Lower lobe of right lung (tissue), 2 donors: ENCODE data around the gene BMS1. TPM values are rescaled to one million over a fixed set of nuclear protein-coding genes. Genes with fewer than 3 reads are reported as not detected.
"Not testable (repeated sequence)": the region's sequence is repeated elsewhere in the genome, so short reads cannot be mapped to it uniquely, and the experiment has no call there.

Experiments
- ATAC-seq, 2 donors: fragments of 200-7000 bp; cut with Tn5 transposase; one replicate each; pipeline ENCODE4 v1.9.1; 2020 to 2022; ENCODE audit warnings: mild to moderate bottlenecking in 2 of 2, moderate library complexity in 2 of 2
- DNase-seq: peaks from one replicate; pipeline ENCODE4 v3.0.0-alpha.2; 2020
- H3K27ac ChIP-seq: fragments of 200-600 bp; one replicate; pipeline ENCODE4 v1.8.0; 2022
- H3K27me3 ChIP-seq: fragments of 200-600 bp; one replicate; pipeline ENCODE4 v1.8.0; 2022; ENCODE audit warnings: low read depth
- H3K36me3 ChIP-seq: fragments of 200-600 bp; one replicate; pipeline ENCODE4 v1.8.0; 2022; ENCODE audit warnings: mild to moderate bottlenecking
- H3K4me1 ChIP-seq: fragments of 200-600 bp; one replicate; pipeline ENCODE4 v1.8.0; 2022
- H3K4me3 ChIP-seq: fragments of 200-600 bp; one replicate; pipeline ENCODE4 v1.8.0; 2022; ENCODE audit warnings: mild to moderate bottlenecking
- H3K9me3 ChIP-seq: fragments of 200-600 bp; one replicate; pipeline ENCODE4 v1.8.0; 2022
- CTCF ChIP-seq: fragments of 200-600 bp; IDR thresholded peaks from one replicate; pipeline ENCODE4 v1.8.0; 2022; ENCODE audit warnings: antibody characterized with exemption, mild to moderate bottlenecking
- intact Hi-C: fragments of 100-400 bp; cut with DNase I; formaldehyde crosslinking; loops from one replicate; pipeline ENCODE4 v1.11.0; 2022
- total RNA-seq: library from RNA; stranded (reverse); fragmentation: NEBNext Ultra II Directional; extraction: Animal tissue kit (Norgen Biotek cat#: 25700); gene quantifications from one replicate; pipeline ENCODE4 v1.2.1, GENCODE V29; 2021
- donor health status: DM: no; HTN: yes; CAD: no; lungs with severe emphysema.

The BMS1 gene
- total RNA-seq, 1 donor from 2014 or later, result 12.5 TPM

GRCh38 chr10:42816912-42817311 is 34.3 kb downstream of the BMS1 start:
- TF ChIP-seq CTCF, result no peak
- ATAC-seq, result no peak
- Histone ChIP-seq H3K27me3 (no peaks in the 10 kb centered on the region), H3K9me3 (no peaks in the 10 kb centered on the region), H3K27ac (no peak overlapping the region), H3K4me1 (no peaks in the 10 kb centered on the region), H3K4me3 (no peak overlapping the region), H3K36me3 (peaks cover 69% of the 10 kb centered on the region)
- intact Hi-C loops, result no loop called here
- no peak for DNase-seq

- H3K4me3 ChIP-seq, H3K27ac ChIP-seq, ATAC-seq, H3K4me1 ChIP-seq, H3K27me3 ChIP-seq, DNase-seq, H3K9me3 ChIP-seq, intact Hi-C loops: not testable (repeated sequence)
- H3K36me3 ChIP-seq, result peaks cover 69% of the 10 kb centered on the region
These were observed 34.8 kb downstream of the BMS1 start for GRCh38 chr10:42817417-42817816.

- H3K27me3 ChIP-seq, intact Hi-C loops, H3K9me3 ChIP-seq, H3K4me1 ChIP-seq, H3K4me3 ChIP-seq, H3K27ac ChIP-seq, DNase-seq, ATAC-seq: not testable (repeated sequence)
- peaks cover 73% of the 10 kb centered on the region for H3K36me3 ChIP-seq
These were observed 44.2 kb downstream of the BMS1 start for GRCh38 chr10:42826759-42827158.

- Histone ChIP-seq H3K27ac (no peak overlapping the region), H3K9me3 (no peaks in the 10 kb centered on the region), H3K4me1 (no peaks in the 10 kb centered on the region), H3K36me3 (peaks cover 73% of the 10 kb centered on the region), H3K27me3 (no peaks in the 10 kb centered on the region), H3K4me3 (no peak overlapping the region)
- no peak for TF ChIP-seq CTCF
- ATAC-seq, result no peak
- intact Hi-C loops, result no loop called here
- DNase-seq, result no peak
These were observed 44.6 kb downstream of the BMS1 start for GRCh38 chr10:42827201-42827600.

- H3K36me3 ChIP-seq, result peaks cover 65% of the 10 kb centered on the region
- H3K9me3 ChIP-seq, H3K27me3 ChIP-seq, H3K27ac ChIP-seq, H3K4me3 ChIP-seq, intact Hi-C loops, ATAC-seq, DNase-seq, H3K4me1 ChIP-seq: not testable (repeated sequence)
These were observed 45.8 kb downstream of the BMS1 start for GRCh38 chr10:42828391-42828790.

- Histone ChIP-seq H3K27ac (no peak overlapping the region), H3K27me3 (no peaks in the 10 kb centered on the region), H3K4me1 (no peaks in the 10 kb centered on the region), H3K4me3 (no peak overlapping the region), H3K36me3 (peaks cover 48% of the 10 kb centered on the region), H3K9me3 (no peaks in the 10 kb centered on the region)
- no peak for TF ChIP-seq CTCF
- DNase-seq (no peak), ATAC-seq (peak in 1 of 2 donors; percentile 17)
- intact Hi-C loops, result no loop called here
These were observed 47.6 kb downstream of the BMS1 start for GRCh38 chr10:42830237-42830636.

- H3K27ac ChIP-seq, result no peak overlapping the region
- intact Hi-C loops, result no loop called here
- H3K9me3 ChIP-seq, result no peaks in the 10 kb centered on the region
- peaks cover 6% of the 10 kb centered on the region for H3K4me1 ChIP-seq
- no peak for ATAC-seq
- no peak for DNase-seq
- peaks cover 14% of the 10 kb centered on the region for H3K36me3 ChIP-seq
- H3K27me3 ChIP-seq, result peaks cover 30% of the 10 kb centered on the region
- TF ChIP-seq CTCF, result no peak
- H3K4me3 ChIP-seq, result no peak overlapping the region
These were observed 53.5 kb downstream of the BMS1 start for GRCh38 chr10:42836096-42836495.
